ENCODE results near the gene ZNF692. TPM values are rescaled to one million over a fixed set of nuclear protein-coding genes. Genes with fewer than 3 reads are reported as not detected.

ZNF692 gene
- total RNA-seq, 1 experiment from 2014 or later = 57.9 TPM

GRCh38 chr1:248825909-248826760 is 32.8 kb downstream of the ZNF692 start, which contains the start of gene SH3BP5L:
TSS of gene SH3BP5L (minus strand) at chr1:248825915. CDS start at chr1:248824935, 980 bp downstream.
- DNase-seq (ENCODE audit: low spot score) = peak; percentile 96

- DNase-seq (ENCODE audit: low spot score) = no peak
Observed at GRCh38 chr1:248825573-248825908, 33.3 kb downstream of the ZNF692 start.

GRCh38 chr1:248825136-248825535 is 33.7 kb downstream of the ZNF692 start:
- DNase-seq (ENCODE audit: low spot score) = no peak

GRCh38 chr1:248824701-248825100 is 34.2 kb downstream of the ZNF692 start:
- DNase-seq (ENCODE audit: low spot score) = no peak

GRCh38 chr1:248824301-248824700 is 34.6 kb downstream of the ZNF692 start:
- DNase-seq (ENCODE audit: low spot score) = no peak

- DNase-seq (ENCODE audit: low spot score) = no peak
Observed at GRCh38 chr1:248823517-248824001, 35.3 kb downstream of the ZNF692 start.

- DNase-seq (ENCODE audit: low spot score) = no peak
Observed at GRCh38 chr1:248822148-248823032, 36.5 kb downstream of the ZNF692 start.

- DNase-seq (ENCODE audit: low spot score) = no peak
Observed at GRCh38 chr1:248821641-248822040, 37.2 kb downstream of the ZNF692 start.

- no peak for DNase-seq (ENCODE audit: low spot score)
Observed at GRCh38 chr1:248821101-248821500, 37.8 kb downstream of the ZNF692 start.

GRCh38 chr1:248820041-248820585 is 38.8 kb downstream of the ZNF692 start:
- no peak for DNase-seq (ENCODE audit: low spot score)

- DNase-seq (ENCODE audit: low spot score) = no peak
Observed at GRCh38 chr1:248818505-248819374, 40.1 kb downstream of the ZNF692 start.

- DNase-seq (ENCODE audit: low spot score) = no peak
Observed at GRCh38 chr1:248817065-248817464, 41.8 kb downstream of the ZNF692 start.

- DNase-seq (ENCODE audit: low spot score) = no peak
Observed at GRCh38 chr1:248816042-248816851, 42.6 kb downstream of the ZNF692 start.

GRCh38 chr1:248815407-248816034 is 43.4 kb downstream of the ZNF692 start:
- no peak for DNase-seq (ENCODE audit: low spot score)

GRCh38 chr1:248814351-248814750 is 44.5 kb downstream of the ZNF692 start:
- DNase-seq (ENCODE audit: low spot score) = no peak

GRCh38 chr1:248813546-248813945 is 45.3 kb downstream of the ZNF692 start:
- DNase-seq (ENCODE audit: low spot score) = no peak

- no peak for DNase-seq (ENCODE audit: low spot score)
Observed at GRCh38 chr1:248812736-248813425, 46.0 kb downstream of the ZNF692 start.

- DNase-seq (ENCODE audit: low spot score) = no peak
Observed at GRCh38 chr1:248811514-248812490, 47.1 kb downstream of the ZNF692 start.

Data from HT-29 (cell line).